Body of pancreas (tissue), 4 donors: Measurements from ENCODE around the gene CLIP1.

Experiments
- POLR2A ChIP-seq, 3 donors: fragments of 450-650 bp; IDR thresholded peaks; one replicate each; pipeline ENCODE4 v1.6.1; 2016; ENCODE audit warnings: antibody characterized with exemption in 3 of 3, mild to moderate bottlenecking in 2 of 3
- TF ChIP-seq, protein P1 (sequence below), 7 experiments: fragments of 450-650 bp in 4 of 7; fragments of 200-600 bp in 3 of 7; sonication (generic) in 3 of 7; IDR thresholded peaks; one replicate each; pipeline ENCODE4 v1.5.1; 2016 to 2019; ENCODE audit warnings: antibody characterized with exemption in 7 of 7

- TF ChIP-seq, protein P1, sequence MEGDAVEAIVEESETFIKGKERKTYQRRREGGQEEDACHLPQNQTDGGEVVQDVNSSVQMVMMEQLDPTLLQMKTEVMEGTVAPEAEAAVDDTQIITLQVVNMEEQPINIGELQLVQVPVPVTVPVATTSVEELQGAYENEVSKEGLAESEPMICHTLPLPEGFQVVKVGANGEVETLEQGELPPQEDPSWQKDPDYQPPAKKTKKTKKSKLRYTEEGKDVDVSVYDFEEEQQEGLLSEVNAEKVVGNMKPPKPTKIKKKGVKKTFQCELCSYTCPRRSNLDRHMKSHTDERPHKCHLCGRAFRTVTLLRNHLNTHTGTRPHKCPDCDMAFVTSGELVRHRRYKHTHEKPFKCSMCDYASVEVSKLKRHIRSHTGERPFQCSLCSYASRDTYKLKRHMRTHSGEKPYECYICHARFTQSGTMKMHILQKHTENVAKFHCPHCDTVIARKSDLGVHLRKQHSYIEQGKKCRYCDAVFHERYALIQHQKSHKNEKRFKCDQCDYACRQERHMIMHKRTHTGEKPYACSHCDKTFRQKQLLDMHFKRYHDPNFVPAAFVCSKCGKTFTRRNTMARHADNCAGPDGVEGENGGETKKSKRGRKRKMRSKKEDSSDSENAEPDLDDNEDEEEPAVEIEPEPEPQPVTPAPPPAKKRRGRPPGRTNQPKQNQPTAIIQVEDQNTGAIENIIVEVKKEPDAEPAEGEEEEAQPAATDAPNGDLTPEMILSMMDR (IDR thresholded peaks at IDR 0.05): no peak
- no peak for TF ChIP-seq POLR2A (IDR thresholded peaks at IDR 0.05)
Observed at GRCh38 chr12:122318607-122319605, 103.6 kb downstream of the CLIP1 start.
